Amniotic epithelial cell (primary cell): ENCODE data around the gene SALL4.
"Not testable (repeated sequence)": the region's sequence is repeated elsewhere in the genome, so short reads cannot be mapped to it uniquely, and the experiment has no call there.

Source experiments
- DNase-seq: peaks from one replicate; pipeline ENCODE4 v3.0.0-alpha.2; 2010; ENCODE audit warnings: low read depth

The SALL4 gene

DNA sequence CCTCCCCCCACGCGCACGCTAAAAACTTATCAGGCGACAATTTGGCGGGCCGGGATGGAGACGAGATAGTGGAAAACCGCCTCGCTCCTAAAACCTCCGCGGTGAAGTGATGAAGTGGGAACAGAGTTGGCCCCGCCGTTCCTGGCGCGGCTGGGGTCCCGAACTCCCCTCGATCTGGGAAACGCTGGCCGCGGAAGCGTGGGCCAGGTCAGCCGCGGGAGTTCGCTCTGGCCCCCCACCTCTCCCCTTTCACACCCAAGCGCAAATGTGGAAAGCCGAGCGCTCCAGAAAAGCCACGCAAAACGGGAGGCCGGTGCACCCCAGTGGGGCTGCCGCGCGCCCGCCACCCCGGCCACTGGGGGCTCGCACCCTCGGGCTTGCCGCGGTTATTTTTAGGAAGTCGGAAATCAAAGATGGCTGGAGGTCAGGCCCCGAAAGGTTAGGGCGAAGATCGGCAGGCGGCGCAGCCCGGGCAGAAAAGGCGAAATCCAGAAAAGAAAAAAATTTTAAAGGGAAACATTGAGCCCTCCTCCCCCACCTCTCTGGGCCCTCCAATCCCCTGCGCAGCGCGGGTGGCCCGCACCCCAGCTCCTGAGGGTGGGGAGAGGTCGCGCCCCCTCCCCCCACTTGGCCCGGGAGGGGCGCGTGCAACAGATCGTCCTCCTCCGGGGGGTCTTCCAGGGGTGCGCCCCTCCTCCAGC is 1.0 kb downstream of the SALL4 start:
- no peak for DNase-seq

DNA sequence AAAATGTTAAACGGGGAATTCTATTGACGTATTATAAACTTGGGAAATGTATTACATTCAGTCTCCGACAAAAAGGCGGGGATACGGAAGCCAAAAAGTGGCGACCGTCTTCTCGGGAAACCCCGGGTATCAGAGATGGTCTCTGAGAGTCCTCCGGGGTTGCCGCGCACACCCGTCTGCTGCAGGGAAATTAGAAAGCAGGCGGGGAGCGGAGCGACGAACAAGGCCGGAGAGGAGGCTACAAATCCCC is 1.5 kb downstream of the SALL4 start:
- no peak for DNase-seq

DNA sequence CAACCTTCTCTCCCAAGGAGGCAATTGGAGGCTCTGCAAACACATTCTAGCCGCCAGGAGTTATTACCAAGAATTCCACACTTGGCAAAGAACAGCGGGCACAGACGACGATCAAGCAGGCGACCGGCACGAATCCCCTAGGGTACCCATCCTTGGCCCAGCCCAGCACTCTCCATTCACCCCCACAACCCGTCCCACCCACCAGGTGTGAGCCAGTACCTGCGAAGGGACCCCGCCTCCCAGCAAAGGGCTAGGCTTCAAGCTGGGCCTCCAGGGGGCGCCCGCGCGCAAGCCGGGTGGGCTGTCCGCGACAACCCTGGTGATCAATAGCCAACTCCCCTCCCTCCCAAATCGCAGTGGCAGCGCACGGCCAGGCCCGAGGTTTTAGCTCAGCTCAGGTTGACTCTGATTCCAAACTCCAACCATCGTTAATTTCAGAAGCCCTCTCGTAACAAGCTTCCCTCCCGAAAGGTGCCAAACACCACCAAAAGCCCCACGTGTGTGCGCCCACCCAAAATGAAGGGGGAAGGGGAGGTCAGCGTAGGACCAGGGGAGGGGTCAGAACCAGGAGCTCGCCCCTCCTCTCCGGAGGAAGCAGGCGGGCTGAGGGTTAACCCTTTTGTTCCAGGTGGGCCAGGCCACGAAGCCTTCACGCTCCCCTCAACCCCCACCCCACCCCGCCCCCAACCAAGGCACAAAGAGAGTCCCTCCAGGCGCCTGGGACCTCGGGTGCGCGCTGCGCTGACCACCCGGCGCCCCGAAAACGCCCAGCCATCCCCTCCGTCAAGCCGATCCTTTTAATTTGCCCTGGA is 2.1 kb downstream of the SALL4 start:
- no peak for DNase-seq

DNA sequence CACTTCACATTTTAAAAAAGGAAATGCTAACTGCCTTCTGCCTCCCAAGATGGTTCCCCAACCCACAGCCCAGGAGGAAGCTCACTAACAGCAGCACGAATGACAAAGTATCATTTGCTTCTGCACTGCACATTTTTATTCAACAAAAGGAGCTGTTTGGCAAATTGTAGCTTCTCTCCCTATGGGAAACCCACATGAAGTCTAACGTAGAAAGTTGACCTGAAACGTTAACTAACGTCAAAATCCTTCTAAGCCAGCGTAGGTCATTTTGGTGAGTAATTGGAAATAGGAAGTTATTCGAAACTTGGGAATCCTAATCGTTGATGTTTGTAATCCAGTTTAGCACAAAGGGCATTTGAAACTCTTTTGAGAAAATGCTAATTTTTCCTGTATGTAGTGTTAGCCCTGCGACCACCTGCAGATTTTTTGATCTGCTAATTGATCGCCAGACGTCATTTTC is 2.9 kb downstream of the SALL4 start:
- no peak for DNase-seq

DNA sequence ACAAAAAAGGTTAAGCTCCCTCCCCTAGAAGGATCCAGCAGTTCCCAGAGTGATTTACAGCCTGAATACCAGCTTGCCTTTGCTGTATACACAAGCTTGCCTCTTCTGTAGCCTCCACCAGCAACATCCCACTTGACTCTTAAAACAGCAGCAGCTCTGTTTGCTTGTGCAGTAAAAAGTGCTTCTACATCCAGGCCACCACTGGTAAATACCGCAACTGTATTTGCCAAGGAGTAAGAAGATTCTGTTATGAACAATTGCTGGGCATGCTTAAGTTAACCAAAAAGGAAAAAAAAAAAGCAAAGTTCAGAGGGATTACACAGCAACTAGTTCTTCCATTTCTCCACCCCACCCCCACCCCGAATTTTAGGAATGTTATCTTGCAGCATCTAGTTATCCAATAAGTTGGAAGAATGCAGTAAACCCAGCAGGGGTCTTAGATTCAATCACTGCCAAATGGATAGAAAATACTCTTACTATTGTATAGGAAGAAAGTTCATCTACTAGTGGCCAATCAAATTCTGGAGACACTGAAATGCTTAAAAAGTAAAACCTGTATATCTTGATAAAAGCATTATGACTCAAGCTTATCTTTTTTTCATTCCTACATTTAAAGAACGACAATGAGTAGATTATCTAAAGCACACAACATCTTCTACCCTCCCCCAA is 4.8 kb downstream of the SALL4 start:
- DNase-seq = no peak

DNA sequence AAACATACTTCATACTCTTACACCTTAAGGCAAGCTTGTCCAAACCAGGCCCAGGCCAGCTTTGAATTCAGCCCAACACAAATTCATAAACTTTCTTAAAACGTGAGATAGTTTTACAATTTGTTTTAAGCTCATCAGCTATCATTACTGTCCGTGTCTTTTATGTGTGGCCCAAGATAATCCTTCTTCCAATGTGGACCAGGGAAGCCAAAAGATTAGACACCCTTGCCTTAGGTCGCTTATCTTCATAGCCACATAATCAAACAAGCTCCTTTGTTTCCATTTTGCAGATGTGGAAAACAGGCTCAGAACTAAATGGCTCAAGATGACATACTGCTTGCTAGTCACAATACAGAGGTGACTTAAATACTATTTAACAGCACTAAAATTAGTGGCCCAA is 6.0 kb downstream of the SALL4 start:
- no peak for DNase-seq

DNA sequence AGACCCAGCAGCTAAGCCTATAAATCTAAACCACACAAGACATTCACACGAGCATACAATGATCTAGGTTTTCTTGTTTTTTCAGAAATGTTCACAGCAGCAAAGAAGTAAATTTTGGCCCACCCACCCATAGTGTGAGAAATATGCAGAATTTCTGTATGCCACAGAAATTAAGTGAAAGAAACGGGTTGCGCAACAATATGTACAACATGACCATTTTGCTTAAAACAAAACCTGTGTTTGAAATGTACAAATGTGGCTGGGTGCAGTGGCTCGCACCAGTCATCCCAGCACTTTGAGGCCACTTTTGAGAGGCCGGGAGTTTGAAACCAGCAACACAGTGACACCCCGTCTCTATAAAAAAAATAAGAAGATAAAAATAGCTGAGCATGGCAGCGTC is 9.4 kb downstream of the SALL4 start:
- DNase-seq = no peak

DNA sequence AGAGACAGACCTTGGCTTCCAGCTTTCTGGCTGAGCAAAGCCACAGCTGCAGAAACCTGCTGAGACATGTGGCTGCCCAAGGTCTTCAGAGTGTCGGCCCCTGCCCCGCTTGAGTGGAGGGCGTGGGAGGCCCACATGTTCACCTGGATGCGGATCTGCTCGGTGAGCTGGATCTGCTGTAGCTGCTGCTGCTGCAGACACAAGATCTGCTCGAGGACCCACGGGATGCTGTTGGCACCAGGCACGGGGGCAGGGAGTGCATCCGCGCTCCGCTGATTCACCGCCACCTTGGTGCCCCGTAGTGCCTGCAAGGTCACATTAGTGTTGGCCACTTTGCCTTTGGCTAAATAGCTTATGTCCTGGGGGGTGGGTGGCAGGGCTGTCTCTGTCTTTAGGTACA is 10.7 kb downstream of the SALL4 start:
- DNase-seq = no peak

DNA sequence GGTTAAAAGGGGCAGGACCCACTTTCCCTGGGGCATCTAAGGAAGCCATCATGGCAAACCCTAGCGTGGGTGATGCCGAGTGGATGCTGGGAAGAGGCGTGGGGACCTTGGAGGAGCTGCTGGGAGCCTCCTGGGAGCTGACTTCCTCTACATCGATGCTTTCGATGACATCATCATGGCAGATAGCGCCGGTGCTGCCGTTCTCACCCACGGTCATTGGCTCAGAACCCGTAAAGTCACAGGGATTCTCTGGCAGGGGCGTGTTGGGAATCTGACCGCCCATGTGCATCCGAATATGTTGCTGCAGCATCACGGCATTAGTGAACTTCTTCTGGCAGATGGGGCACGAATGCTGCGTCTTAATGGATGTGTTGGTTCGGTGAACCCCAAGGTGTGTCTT is 12.1 kb downstream of the SALL4 start:
- DNase-seq = no peak

DNA sequence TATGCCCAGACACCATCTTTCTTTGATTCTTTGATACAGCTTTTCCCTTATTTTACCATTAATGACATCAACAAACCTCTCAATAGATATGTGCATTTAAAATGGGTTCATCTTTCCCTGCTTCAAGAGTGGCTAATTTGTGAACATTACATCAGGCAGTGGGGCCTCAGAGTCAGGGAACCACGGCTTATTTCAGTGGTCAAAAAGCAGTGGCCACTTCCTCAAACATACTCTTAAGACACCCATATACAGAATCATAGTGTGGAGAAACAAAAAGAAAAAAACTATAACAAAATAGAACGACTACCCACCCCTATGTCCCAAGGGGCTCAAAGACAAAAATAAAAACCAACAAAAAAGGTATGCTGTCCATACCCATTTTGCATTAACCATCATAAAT is 12.9 kb downstream of the SALL4 start:
- DNase-seq = no peak

DNA sequence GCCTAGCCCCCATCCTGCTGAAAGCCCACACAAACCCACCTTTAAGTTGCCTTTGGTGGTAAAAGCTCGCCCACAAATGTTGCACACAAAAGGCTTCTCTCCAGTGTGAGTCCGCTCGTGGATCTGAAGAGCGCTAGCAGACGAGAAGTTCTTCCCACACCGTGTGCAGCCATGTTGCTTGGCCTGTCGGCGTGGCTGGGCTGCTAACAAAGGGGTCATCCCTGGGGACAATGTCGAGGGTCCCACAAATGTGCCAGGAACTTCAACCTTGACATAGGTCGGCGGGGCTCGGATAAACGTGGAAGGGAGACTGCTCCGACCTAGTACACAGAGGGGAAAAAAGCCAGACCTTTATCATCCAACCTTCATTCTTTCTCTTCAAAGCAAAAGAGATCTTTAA is 13.5 kb downstream of the SALL4 start:
- no peak for DNase-seq

DNA sequence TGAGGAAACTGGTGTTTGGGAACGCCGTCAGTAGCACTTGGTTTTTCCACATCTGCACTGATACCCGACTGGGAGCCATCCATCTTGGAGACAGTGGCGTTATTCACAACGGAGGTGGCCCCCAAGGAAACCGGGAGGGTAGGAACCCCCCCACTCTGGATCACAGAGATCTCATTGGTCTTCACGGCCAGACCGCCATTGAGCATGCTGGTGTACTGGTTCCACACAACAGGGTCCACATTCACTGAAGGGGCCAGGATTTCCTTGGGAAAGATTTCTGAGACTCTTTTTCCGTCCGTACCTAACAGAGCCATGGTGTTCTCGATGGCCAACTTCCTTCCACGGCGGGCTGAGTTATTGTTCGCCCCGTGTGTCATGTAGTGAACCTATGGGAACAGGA is 18.0 kb downstream of the SALL4 start:
- DNase-seq = no peak

DNA sequence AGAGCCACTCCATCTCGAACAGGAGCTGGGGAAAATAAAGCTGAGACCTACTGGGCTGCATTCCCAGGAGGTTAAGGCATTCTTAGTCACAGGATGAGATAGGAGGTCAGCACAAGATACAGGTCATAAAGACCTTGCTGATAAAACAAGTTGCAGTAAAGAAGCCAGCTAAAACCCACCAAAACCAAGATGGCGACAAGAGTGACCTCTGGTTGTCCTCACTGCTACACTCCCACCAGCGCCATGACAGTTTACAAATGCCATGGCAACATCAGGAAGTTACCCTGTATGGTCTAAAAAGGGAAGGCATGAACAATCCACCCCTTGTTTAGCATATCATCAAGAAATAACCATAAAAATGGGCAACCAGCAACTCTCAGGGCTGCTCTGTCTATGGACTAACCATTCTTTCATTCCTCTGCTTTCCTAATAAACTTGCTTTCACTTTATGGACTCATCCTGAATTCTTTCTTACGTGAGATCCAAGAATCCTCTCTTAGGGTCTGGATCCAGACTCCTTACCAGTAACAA is 24.0 kb downstream of the SALL4 start:
- DNase-seq = not testable (repeated sequence)

DNA sequence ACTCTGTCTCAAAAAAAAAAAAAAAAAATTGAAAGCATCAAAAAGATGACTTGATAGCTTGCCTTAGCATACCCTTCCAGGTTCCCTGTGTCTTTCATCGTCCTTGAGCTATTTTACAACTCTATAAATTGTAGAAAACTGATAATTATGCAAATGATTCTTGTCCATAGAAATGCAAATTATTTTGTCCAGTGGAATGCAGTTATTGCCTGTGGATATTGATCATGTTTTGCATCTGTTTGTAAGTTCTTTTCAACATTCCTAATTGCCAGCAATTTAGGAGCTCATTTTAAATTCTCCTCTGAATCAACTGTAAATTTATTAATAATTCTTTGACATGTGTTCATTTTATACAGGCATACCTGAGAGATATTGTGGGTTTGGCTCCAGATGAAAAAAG is 27.1 kb downstream of the SALL4 start:
- DNase-seq = no peak

DNA sequence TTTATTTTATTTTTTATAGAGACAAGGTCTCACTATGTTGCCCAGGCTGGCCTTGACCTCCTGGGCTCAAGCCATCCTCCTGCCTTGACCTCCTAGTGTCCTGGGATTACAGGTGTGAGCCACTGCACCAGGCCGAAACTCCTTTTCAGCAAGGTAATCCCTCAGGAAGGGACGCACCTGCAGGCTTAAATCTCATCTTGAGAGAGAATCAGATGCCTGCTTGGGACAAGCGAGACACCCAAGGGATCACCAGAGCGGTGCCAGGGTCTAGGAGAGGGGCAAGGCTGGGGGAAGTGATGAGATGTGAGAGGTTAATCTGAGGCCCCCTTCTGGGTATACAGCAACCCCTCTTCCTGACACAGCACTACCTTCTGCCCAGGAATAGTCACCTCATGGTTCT is 30.1 kb downstream of the SALL4 start:
- no peak for DNase-seq

DNA sequence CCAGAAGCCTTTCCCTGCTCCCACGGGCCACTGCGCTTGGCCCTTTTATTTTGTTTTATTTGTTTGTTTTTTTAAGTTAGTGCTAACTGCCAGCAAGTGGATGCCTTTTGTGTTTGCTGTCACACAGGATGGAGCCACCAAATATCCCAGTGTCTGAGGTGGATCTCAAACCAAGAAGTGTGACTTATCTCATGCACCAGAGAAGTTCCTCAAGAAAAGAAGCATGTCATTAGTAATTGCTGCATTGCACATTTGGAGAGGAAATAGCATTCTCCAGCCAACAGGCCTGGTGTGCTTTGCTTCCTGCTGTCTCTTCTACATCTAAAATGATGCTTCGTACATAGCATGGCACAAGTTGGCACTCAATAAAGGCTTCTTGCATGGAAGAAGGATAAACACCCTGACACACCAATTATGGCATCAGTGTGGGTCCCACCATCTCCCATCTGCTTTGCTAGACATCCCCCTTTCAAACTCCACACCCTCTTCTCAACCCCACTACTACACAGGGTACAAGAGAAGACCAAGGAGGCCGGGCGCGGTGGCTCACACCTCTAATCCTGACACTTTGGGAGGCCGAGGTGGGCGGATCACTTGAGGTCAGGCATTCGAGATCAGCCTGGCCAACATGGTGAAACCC is 32.2 kb downstream of the SALL4 start:
- DNase-seq = no peak

DNA sequence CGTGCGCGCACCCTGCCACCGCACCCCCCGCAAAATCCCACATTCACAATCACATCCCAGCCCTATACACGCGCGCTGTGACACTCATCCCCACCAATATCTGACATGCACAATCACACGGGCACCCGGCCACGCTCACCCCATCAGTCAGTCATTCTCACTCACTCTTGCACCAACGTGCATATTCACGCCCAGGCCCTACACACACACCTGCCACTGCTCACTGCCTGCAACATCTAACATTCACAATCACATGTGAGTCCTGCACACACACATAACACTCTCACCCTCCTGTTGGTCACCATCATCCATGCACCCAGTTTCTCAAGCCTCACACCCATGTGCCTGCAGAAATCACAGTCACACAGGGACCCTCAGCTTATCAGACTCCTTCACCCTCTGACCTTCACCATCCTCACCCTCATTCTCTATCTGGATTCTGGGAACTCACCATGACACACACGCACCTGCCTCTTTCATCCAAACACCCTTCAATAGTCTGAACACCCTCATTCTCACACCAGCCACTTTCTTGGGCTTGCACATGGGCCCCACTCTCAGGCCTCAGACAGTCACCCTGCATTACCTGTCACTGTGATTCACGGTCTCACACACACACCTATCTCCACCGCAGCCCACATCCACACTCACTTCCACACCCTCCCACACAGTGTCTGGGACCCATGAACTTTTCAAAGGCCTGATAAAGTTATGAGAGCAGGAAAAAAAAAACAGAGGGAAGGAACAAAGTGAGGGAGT is 33.4 kb downstream of the SALL4 start:
- DNase-seq = no peak

DNA sequence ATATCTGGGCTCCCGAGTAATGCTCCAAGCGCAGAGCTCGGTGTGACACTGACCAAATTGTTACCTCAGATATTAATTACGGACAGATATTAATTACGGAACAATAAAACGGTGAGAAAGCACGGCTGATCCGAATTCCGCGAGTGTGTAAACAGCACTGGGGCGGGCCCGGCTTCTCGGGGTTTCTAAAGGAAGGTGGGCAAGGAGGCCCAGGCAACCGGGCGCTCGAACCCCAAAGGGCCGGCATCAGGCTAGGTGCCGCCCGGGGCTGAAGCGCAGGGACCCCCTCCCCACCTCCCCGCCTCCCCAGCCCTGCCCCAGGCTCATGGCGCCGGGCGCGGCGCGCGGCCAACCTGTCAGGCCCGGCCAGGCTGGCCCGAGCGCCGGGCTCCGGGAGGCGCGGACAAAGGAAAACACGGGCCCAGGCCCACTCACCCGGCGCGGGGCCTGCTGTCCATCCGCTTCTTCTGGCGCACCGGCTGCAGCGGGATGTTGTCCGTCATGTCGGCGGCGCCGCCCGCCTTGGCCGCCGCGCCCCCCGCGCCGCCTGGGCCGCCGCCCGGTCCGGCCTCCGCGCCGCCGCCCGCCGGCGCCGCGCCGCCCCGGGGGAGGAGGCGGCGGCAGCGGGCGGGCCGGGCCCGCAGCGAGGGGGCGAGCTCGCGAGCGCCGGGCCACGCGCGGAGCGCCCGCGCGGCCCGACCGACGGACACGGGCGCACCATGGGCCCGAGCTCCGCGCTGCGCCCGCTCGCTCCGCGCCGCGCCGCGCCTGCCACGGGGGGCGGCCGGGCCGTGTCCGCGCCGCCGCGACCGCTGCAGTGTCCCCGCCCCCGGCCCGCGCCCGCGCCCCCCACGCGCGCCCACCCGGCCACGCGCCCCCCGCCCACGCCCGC is 34.2 kb downstream of the SALL4 start, which contains the start of gene ATP9A:
ATP9A (minus strand) TSS at position 524 of the 892 bp plus-strand sequence; CDS start at position 503, 21 bp downstream.
- DNase-seq = no peak

DNA sequence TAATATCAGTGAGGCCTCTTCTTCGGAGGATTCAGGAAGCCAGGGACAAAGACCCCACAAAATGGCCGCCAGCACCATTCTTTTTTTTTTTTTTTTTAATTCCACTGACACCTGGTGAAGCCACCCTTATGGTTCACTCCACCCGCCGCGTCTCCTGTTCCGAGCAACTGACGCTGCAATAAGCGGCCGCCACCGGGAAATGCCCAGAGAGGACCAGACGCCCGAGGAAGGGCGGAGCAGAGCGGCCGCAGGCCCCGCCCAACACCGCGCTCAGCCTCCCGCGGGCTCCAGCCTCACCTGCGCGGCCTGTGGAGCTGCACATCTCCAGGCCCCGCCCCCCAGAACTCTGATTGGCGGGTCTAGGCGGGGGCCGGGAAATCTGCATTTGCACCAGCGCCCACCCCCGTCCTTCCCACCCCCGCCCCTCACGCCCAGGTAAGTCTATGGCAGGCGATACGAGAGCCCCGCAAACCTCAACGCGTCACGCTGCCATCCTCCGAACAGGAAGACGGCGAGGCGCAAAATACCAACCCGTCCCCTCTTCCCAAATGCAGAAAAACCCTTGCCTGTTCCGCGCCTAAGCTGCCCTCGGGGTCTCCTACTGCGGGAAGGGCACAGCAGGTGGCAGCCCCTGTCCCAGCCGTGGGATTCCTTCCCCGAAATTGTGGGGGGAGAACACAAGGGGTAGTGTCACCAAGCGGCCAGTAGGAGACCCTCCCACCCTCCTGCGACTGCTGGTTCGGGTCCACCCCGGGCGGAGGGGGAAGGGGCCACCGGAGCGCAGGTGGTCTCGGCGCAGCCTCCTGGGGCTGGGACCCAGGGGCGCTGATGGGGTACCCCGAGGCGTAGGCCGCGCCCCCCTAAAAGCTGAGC is 35.1 kb downstream of the SALL4 start:
- no peak for DNase-seq

DNA sequence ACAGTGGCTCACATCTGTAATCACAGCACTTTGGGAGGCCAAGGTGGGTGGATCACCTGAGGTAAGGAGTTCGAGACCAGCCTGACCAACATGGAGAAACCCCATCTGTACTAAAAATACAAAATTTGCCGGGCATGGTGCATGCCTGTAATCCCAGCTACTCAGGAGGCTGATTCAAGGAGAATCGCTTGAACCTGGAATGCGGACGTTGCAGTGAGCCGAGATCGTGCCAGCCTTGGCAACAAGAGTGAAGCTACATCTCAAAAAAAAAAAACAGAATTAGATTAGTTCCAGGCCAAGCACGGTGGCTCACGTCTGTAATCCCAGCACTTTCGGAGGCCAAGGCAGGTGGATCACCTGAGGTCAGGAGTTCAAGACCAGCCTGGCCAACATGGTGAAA is 36.9 kb downstream of the SALL4 start:
- not testable (repeated sequence) for DNase-seq
